Karpas-422 (cell line): ENCODE measurements around the gene EIF4E2. TPM values are rescaled to one million over a fixed set of nuclear protein-coding genes. Genes with fewer than 3 reads are reported as not detected.
A peak's percentile ranks its signal among the peaks of the same experiment; 100 is the strongest.

Source experiments
- DNase-seq: peaks from one replicate; pipeline ENCODE4 v3.0.0-alpha.2; 2015
- H2AFZ ChIP-seq: fragments of 200-600 bp; sonication (generic); 2 replicates; pipeline ENCODE4 v1.6.1; 2014; ENCODE audit warnings: antibody characterized with exemption, low read length, mixed read lengths
- H3K27ac ChIP-seq: fragments of 200-600 bp; sonication (generic); 2 replicates; pipeline ENCODE4 v1.5.1; 2014; ENCODE audit warnings: mild to moderate bottlenecking, low read length, moderate library complexity
- H3K27me3 ChIP-seq: fragments of 200-600 bp; sonication (generic); 2 replicates; pipeline ENCODE4 v1.6.1; 2014; ENCODE audit warnings: low read length, mixed read lengths
- H3K36me3 ChIP-seq: fragments of 200-600 bp; sonication (generic); 2 replicates; pipeline ENCODE4 v1.6.1; 2014; ENCODE audit warnings: low read length, mixed read lengths; ENCODE audit not compliant: insufficient read depth
- H3K4me1 ChIP-seq: fragments of 200-600 bp; sonication (generic); 2 replicates; pipeline ENCODE4 v1.6.1; 2014; ENCODE audit warnings: mild to moderate bottlenecking, low read length, mixed read lengths
- H3K4me2 ChIP-seq: fragments of 200-600 bp; sonication (generic); 2 replicates; pipeline ENCODE4 v1.6.1; 2014; ENCODE audit warnings: low read length, low read depth, mild to moderate bottlenecking; ENCODE audit not compliant: poor library complexity, severe bottlenecking
- H3K4me3 ChIP-seq: fragments of 200-600 bp; sonication (generic); 2 replicates; pipeline ENCODE4 v1.5.1; 2014; ENCODE audit warnings: mild to moderate bottlenecking, antibody characterized with exemption, low read length, mixed read lengths
- H3K79me2 ChIP-seq: fragments of 200-600 bp; sonication (generic); 2 replicates; pipeline ENCODE4 v1.6.1; 2014; ENCODE audit warnings: mild to moderate bottlenecking, low read length, mixed read lengths
- H3K9ac ChIP-seq: fragments of 200-600 bp; sonication (generic); 2 replicates; pipeline ENCODE4 v1.6.0; 2014; ENCODE audit warnings: low read length
- H3K9me2 ChIP-seq: fragments of 200-600 bp; sonication (generic), shearing (Covaris generic); replicated peaks from 2 replicates; pipeline ENCODE4 v1.6.0; 2014; ENCODE audit warnings: mild to moderate bottlenecking, low read length, moderate library complexity; ENCODE audit not compliant: insufficient read depth
- H3K9me3 ChIP-seq: fragments of 300-700, 200-600 bp; sonication (generic); 2 replicates; pipeline ENCODE4 v1.6.1; 2014; ENCODE audit warnings: low read length, mixed read lengths
- H4K20me1 ChIP-seq: fragments of 200-600 bp; sonication (generic); 2 replicates; pipeline ENCODE4 v1.6.1; 2014; ENCODE audit warnings: mild to moderate bottlenecking, antibody characterized with exemption, low read length, low read depth; ENCODE audit not compliant: insufficient read depth
- total RNA-seq: library from RNA; depleted of rRNA; stranded (reverse); fragments of >200 nt; shearing (Covaris generic); gene quantifications from 2 replicates; pipeline ENCODE4 v1.2.3, GENCODE V29; 2014; ENCODE audit warnings: low replicate concordance; rRNA removed

Gene EIF4E2
- total RNA-seq, 1 experiment from 2014 or later: 53.0 TPM

DNA sequence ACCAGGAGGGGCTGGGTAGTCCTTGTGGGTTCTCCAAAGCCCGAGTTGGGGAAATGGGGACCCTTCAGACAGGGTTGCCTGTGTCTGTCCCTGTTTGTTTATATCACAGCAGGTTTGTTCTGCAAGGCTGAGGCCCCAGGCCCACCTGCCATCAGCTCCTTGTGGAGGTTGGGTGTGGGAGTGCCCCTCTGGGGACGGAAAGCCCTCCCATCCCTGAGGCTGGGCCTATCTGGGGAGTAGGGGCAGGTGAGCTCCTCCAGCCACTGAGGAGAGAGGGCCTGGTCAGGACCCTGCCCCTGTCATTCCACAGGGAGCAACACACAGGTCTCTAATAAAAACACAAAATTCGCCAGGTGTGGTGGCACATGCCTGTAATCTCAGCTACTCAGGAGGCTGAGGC is 59.6 kb downstream of the EIF4E2 start:
- Histone ChIP-seq H2AFZ (no peak overlapping the region), H3K9me3 (no peaks in the 10 kb centered on the region), H3K4me3 (no peak overlapping the region), H3K36me3 (no peaks in the 10 kb centered on the region), H3K27ac (no peak overlapping the region), H3K4me1 (peaks cover 5% of the 10 kb centered on the region), H3K4me2 (no peak overlapping the region), H3K9me2 (no peaks in the 10 kb centered on the region), H4K20me1 (no peaks in the 10 kb centered on the region), H3K79me2 (no peaks in the 10 kb centered on the region), H3K9ac (no peak overlapping the region), H3K27me3 (no peaks in the 10 kb centered on the region)
- DNase-seq: peak; percentile 31

GRCh38 chr2:232611061-232611460 is 60.6 kb downstream of the EIF4E2 start:
- peaks cover 2% of the 10 kb centered on the region; the same call in 1 of the 2 replicates for H3K4me1 ChIP-seq
- H3K9ac ChIP-seq: no peak overlapping the region
- no peaks in the 10 kb centered on the region for H3K9me2 ChIP-seq
- H3K4me2 ChIP-seq: no peak overlapping the region
- no peaks in the 10 kb centered on the region for H3K27me3 ChIP-seq
- H2AFZ ChIP-seq: no peak overlapping the region
- DNase-seq: no peak
- no peak overlapping the region for H3K4me3 ChIP-seq
- H3K27ac ChIP-seq: no peak overlapping the region
- H3K79me2 ChIP-seq: no peaks in the 10 kb centered on the region
- H3K36me3 ChIP-seq: no peaks in the 10 kb centered on the region
- no peaks in the 10 kb centered on the region for H4K20me1 ChIP-seq
- H3K9me3 ChIP-seq: no peaks in the 10 kb centered on the region

DNA sequence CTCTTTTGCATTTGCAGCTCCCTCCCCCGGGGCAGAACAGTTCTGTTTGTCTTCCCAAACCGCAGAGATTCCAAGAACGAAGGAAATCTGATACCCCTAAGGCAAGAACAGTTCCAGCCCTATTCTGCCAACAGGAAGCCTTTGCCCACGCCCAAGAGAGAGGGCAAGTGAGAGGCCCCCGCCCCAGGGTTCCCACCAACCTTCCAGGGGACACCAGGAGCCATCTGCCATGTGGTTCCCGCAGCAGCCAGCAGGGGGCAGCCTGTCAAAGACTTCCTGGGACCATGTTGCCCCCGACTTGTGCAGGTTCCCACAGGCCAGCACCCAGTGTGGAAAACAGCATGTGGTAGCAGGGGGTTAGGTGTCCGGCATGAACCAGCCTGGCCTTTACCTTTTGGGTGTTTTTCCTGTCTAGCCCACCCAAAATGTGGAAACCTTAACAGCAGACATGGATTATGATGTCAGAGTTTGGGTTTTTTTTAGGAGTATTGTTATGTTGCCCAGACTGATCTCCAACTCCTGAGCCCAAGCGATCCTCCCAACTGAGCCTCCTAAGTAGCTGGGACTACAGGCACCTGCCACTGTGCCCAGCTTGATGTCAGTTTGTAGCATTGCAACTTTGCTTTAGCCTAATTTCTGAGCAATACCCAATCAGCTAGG is 61.2 kb downstream of the EIF4E2 start:
- no peak overlapping the region for H3K4me2 ChIP-seq
- no peaks in the 10 kb centered on the region for H3K9me2 ChIP-seq
- no peaks in the 10 kb centered on the region for H4K20me1 ChIP-seq
- H2AFZ ChIP-seq: peak overlapping the region; percentile 5; the same call in 1 of the 2 replicates
- H3K36me3 ChIP-seq: no peaks in the 10 kb centered on the region
- no peaks in the 10 kb centered on the region for H3K4me1 ChIP-seq
- H3K27me3 ChIP-seq: no peaks in the 10 kb centered on the region
- peak; percentile 87 for DNase-seq
- no peak overlapping the region for H3K4me3 ChIP-seq
- H3K9ac ChIP-seq: no peak overlapping the region
- no peak overlapping the region for H3K27ac ChIP-seq
- no peaks in the 10 kb centered on the region for H3K9me3 ChIP-seq
- no peaks in the 10 kb centered on the region for H3K79me2 ChIP-seq

DNA sequence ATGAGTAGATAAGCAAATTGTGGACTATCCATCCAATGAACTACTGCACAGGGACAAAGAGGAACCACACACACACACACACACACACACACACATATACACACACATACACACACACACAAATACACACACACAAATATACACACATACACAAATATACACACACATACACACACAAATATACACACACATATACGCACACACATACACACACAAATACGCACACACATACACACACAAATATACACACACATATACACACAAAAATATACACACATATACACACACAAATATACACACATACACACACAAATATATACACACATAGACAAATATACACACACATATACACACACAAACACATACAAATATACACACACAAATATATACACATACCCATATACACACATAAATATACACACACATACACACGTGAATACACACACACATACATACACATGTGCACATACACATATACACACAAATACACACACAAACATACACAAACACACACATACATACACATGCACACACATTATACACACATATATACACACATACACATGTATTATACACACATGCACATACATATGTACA is 63.1 kb downstream of the EIF4E2 start:
- Histone ChIP-seq H3K4me1 (no peaks in the 10 kb centered on the region), H2AFZ (no peak overlapping the region), H3K79me2 (no peaks in the 10 kb centered on the region), H3K27me3 (no peaks in the 10 kb centered on the region), H3K4me2 (no peak overlapping the region), H3K9me2 (no peaks in the 10 kb centered on the region), H4K20me1 (no peaks in the 10 kb centered on the region), H3K27ac (no peak overlapping the region), H3K36me3 (no peaks in the 10 kb centered on the region), H3K4me3 (no peak overlapping the region), H3K9me3 (no peaks in the 10 kb centered on the region), H3K9ac (no peak overlapping the region)
- no peak for DNase-seq

- Histone ChIP-seq H2AFZ (no peak overlapping the region), H3K4me3 (no peak overlapping the region), H3K9ac (no peak overlapping the region), H3K4me1 (no peaks in the 10 kb centered on the region), H4K20me1 (no peaks in the 10 kb centered on the region), H3K9me2 (no peaks in the 10 kb centered on the region), H3K9me3 (no peaks in the 10 kb centered on the region), H3K27ac (no peak overlapping the region), H3K4me2 (no peak overlapping the region), H3K79me2 (no peaks in the 10 kb centered on the region), H3K27me3 (no peaks in the 10 kb centered on the region), H3K36me3 (no peaks in the 10 kb centered on the region)
- peak; percentile 4 for DNase-seq
These were observed 64.8 kb downstream of the EIF4E2 start for GRCh38 chr2:232615339-232615738.

Other genes with a start within 250 kb of the EIF4E2 start
- gene ALPP, start 171.9 kb upstream of the EIF4E2 start, total RNA-seq: not detected in 2 replicates
- not detected in 2 replicates for gene ALPG, start 143.8 kb upstream of the EIF4E2 start, total RNA-seq
- not detected in 2 replicates for gene ALPI, start 94.5 kb upstream of the EIF4E2 start, total RNA-seq
- gene ECEL1, start 62.9 kb upstream of the EIF4E2 start, total RNA-seq: not detected in 2 replicates
- not detected in 2 replicates for gene PRSS56, start 30.3 kb upstream of the EIF4E2 start, total RNA-seq
- not detected in 2 replicates for gene CHRND, start 24.5 kb upstream of the EIF4E2 start, total RNA-seq
- gene CHRNG, start 11.0 kb upstream of the EIF4E2 start, total RNA-seq: not detected in 2 replicates
- 14.9 and 20.6 TPM in 2 replicates for gene TIGD1, start 132 bp upstream of the EIF4E2 start, total RNA-seq
- not detected in 2 replicates for gene EFHD1, start 82.9 kb downstream of the EIF4E2 start, total RNA-seq
- gene GIGYF2, start 146.6 kb downstream of the EIF4E2 start, total RNA-seq: 51.5 and 59.6 TPM in 2 replicates
- gene KCNJ13, start 225.9 kb downstream of the EIF4E2 start, total RNA-seq: 3.8 TPM in 1 of 2 replicates, not detected in the other